Activated CD8-positive, alpha-beta memory T cell treated with anti-CD3 and anti-CD28 coated beads for 36 hours (primary cell): ENCODE measurements around the gene IGF1R. TPM values are rescaled to one million over a fixed set of nuclear protein-coding genes. Genes with fewer than 3 reads are reported as not detected.

ENCODE experiments used
- CTCF ChIA-PET: fragments of 350-600 bp; sonication (Branson Sonifier 250); formaldehyde crosslinking; loops from one replicate; lab custom pipeline; 2021; ENCODE audit warnings: antibody characterized with exemption; lab: Charles Lee
- POLR2A ChIA-PET: fragments of 350-600 bp; sonication (Branson Sonifier 250); formaldehyde crosslinking; loops from one replicate; lab custom pipeline; 2021; ENCODE audit warnings: antibody characterized with exemption; lab: Charles Lee
- total RNA-seq, 2 experiments: library from RNA; stranded (reverse); gene quantifications; one replicate each; pipeline ENCODE4 v1.2.3, GENCODE V29; 2021

Gene IGF1R
- total RNA-seq, 2 experiments from 2014 or later, result 10.5 to 11.3 TPM

DNA sequence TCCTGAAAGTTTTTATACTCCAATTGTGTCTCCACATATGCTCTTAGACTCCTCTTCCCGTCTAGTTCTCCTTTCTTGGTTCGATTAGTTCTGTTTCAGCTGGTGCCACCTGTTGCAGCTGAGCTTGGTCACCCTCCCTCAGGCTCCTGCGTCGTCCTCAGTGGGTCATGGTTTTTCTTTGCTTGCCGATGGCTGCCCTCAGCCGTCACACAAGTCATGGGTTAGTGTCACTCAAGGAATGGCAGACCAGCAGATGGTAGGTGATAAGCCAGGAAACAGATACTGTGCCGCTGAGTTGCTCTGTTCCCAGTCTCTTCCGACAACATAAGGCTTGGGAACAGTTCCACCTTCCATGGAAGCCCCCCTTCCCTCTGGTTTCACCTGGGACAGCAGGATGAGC, 109.9 kb downstream of the IGF1R start:
- POLR2A ChIA-PET, result no interaction called here
- CTCF ChIA-PET, result no interaction called here

DNA sequence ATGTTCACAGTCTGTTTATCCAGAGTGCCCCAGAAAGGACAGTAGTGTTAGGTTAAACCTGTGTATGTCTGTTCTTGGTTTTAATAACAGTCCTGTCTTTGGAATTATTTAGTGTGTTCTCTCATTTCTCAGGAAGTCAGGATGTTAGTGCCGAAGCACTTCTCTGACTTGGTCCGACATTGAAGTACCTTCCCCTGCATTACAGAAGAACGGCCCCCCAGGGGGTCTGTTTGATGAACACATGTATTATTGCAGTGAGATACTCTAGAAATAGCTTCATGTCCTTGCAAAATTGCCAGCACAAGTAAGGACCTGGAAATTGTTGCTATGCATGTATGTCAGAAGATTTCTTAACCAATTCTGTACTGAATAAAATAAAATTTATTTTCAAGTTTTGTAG, 110.9 kb downstream of the IGF1R start:
- CTCF ChIA-PET, result no interaction called here
- POLR2A ChIA-PET, result no interaction called here

DNA sequence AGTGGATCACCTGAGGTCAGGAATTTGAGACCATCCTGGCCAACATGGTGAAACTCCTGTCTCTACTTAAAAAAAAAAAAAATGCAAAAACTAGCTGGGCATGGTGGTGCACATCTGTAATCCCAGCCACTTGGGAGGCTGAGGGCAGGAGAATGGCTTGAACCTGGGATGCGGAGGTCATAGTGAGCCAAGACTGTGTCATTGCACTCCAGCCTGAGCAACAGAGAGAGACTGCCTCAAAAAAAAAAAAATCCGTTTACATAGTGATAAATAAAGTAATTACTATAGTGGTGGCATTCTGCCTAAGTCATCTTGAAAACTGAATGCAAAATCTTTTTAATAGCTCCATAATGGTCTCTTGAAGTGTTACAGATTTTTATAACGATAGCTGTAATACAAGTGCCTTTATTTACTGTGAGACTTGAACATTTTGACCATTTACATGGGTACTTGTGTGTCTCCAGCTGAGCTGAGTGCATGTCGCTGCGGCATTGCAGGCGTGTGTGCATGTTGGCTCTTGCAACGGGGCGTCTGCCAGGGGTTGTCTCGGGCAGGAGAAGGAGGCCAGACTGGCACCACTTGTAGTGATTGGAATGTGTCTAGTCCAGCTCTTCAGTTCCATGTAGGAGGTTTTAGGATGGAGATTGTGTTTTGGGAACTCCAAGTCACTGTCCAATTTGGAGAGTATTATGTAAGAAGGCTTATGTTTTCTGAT, 111.9 kb downstream of the IGF1R start:
- POLR2A ChIA-PET, result no interaction called here
- CTCF ChIA-PET, result no interaction called here

DNA sequence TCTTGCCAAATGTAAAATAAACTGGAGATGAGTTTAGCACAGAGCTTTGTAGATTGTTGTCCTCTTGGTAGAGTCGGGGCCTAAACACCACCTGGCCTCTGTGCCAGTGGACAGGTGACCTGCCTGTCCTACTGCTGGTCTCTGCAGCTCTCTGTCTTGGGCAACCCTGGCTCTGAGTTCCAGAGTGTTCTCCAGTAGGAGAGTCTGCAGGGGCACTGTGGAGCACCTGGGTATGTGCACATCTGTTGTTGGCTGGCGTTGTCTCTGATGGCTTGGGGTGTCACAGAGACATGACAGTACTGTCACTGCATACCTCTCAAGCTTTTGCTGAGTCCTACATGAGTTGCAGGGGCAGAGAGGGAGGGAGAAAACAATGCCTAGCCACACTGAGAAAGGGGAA, 112.6 kb downstream of the IGF1R start:
- ChIA-PET CTCF (no interaction called here), POLR2A (no interaction called here)

DNA sequence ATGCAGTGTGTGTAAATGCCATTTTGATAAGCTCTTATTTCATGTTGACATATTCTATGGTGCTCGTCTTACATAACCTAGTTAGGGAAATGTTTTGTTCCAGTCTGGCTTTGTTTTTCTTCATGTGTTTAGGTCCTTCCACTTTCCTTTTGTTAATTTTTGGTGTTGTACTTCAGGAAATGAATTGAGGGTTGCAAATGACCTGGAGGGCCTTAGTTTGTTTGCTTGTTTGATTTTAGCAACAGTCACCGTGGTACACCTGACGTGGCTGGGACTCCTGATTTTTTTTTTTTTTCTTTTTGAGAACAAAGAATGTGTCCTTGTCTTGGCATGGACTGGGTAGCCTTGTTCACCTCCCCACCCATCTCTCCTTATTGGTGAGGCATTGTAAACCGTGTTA, 114.8 kb downstream of the IGF1R start:
- POLR2A ChIA-PET, result no interaction called here
- CTCF ChIA-PET, result no interaction called here

DNA sequence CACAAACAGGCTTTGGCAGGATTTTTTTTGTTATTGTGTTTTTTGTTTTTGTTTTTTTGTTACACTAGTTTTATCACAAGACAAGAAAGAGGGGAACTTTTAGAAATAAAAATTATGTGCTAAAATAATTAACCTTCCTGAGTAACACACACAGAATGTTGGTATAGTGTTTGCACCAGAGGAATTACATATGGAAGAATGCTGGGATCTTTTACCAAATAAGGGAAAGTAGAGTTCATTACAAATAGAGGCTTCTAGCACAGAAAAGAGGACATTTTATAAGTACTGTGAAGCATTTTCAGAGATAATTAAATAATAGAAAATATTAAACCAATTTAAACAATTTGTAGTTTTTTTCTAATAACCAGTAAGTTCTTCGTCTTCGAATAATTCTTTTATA, 116.0 kb downstream of the IGF1R start:
- ChIA-PET CTCF (no interaction called here), POLR2A (no interaction called here)

DNA sequence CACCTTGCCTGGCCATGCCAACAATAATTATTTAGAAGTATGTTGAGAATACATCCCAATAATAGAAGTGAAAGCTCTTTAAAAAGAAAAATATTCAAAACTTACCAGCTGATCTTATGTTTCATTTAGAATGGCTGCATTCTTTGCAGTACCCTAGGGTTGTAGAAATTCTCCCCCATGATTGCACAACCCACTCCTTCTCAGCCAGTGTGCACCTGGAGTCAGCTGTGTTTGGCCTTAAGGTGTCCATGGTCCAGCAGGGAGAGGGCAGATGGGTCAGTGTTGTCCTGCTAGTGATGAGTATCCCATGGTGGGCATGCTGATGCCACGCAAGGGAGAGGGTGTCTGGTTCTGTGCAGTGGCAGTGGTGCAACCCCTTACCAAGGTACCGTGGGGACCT, 117.3 kb downstream of the IGF1R start:
- ChIA-PET CTCF (no interaction called here), POLR2A (no interaction called here)

DNA sequence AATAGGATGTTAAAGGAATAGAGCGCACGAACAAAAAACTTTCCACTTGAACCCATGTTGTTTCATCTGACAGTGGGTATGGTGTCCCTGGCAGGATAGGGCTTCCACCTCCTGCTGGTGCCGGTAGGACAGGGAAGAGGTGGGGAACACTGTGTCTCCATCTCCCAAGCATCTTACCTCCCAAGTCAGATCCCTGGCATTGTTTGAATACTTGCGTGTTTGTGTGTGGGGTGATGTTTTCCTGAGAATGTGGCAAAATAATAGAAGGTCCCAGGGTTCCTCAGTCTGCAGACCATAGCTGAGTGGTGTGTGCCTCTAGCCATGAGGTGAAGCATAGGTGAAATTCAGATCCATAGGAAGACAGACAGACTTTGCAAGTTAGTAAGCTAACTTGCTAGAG, 119.4 kb downstream of the IGF1R start:
- ChIA-PET POLR2A (interaction anchor here (0.7 kb wide), 1 partner anchor 500 kb away, joined by 3 read pairs; no protein-coding TSS in a partner anchor), CTCF (interaction anchor here (0.7 to 0.9 kb wide), 2 partner anchors 12 to 387 kb away, joined by 3 read pairs; no protein-coding TSS in a partner anchor)

DNA sequence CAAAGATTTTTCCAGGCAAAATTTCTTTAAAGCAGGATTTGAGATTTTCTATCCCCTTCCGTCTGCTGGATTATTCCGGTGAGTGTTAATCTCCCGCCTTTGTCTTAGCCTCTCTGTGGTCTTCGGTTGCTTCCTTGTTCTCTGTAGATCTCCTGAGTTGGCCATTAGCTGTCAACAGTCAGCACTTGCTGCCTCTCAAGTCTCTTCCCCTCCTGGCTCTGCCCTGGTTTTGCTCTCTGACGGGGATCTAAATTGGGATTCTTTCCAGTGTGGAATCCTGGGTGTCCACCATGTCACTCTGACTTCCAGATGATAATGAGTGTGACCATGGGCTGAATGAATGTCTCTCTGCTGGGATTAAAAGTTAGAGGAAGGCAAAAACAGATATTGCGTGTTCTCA, 121.5 kb downstream of the IGF1R start:
- POLR2A ChIA-PET, result no interaction called here
- CTCF ChIA-PET, result interaction anchor here (1.4 kb wide), 1 partner anchor 10 kb away, joined by 4 read pairs; no protein-coding TSS in a partner anchor

DNA sequence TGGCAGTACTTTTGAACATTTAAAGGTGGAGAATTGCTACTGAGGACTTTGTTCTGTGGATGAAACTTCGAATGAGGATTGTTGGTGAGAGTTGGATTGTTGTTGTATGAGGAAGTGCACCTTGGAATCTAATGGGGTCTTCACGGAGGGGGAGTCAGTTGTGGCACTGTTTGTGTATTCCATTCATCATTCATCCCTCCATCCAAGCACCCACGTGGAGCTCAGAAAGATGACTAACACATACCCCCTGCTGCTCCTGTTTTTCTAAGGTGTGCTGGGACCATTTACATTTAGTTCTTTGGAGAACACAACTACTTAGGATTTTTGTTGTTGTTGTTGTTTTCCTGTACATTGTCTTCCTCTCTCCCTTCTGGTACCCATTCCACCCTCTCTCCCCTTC, 122.6 kb downstream of the IGF1R start:
- POLR2A ChIA-PET, result no interaction called here
- CTCF ChIA-PET, result interaction anchor here (1.4 to 1.6 kb wide), 2 partner anchors 9 to 111 kb away, joined by 3 to 4 read pairs; no protein-coding TSS in a partner anchor

DNA sequence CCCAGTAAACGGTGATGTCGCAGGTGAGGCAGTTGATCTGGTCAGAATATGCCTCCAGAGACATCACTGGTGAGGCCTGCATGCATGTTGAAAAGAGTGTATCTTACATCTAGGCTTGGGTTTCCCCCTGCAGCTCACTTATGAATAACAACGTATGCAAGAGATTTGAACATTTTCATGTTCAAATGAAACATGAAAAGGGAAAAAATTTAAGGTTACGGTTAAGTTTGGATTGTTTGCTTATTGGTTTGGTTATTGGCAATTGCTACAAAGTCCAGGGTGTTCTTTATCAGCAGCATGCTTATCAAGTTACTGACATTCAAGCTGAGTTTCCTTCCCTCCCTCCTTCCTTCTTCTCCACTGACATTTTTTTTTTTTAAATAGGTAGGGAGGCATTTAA, 123.2 kb downstream of the IGF1R start:
- CTCF ChIA-PET, result interaction anchor here (1.6 kb wide), 1 partner anchor 110 kb away, joined by 3 read pairs; no protein-coding TSS in a partner anchor
- POLR2A ChIA-PET, result no interaction called here

DNA sequence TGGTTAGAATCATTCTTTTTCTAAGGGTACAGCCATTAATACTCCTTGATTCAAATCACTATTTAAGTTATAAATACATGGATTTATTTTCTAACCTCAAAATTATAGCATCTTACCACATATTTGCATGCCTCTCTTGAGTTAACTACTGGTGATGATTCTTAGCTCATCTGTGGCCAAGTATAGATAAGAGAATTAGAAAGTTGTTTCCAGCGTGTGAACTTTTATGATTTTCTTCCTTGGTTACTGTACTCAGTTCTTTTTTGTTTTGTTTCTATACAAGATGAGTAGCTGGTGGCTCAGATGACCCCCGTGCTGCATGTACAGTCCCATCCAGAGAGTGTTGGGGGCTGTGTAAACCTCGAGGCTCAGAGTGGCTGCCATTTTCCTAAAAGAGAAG, 124.6 kb downstream of the IGF1R start:
- POLR2A ChIA-PET, result no interaction called here
- CTCF ChIA-PET, result no interaction called here

DNA sequence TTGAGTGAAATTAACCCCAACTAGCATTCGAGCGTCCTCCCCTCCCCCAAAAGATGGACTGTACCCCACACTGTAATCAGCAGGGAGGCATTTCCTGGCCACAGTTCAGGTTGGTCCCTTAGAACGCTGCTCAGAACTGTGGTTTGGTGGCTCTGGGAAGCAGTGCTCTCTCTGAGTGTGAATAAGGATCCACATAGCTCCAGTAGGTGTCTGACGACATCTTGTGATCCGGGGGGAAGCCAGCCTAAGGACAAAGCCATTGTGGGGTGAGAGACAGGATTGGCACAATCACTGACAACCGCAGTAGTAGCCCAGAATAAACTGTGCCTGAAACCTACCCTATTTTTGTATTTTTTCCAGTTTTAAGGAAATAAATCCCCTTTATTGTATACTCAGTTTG, 125.3 kb downstream of the IGF1R start:
- CTCF ChIA-PET, result no interaction called here
- POLR2A ChIA-PET, result no interaction called here

DNA sequence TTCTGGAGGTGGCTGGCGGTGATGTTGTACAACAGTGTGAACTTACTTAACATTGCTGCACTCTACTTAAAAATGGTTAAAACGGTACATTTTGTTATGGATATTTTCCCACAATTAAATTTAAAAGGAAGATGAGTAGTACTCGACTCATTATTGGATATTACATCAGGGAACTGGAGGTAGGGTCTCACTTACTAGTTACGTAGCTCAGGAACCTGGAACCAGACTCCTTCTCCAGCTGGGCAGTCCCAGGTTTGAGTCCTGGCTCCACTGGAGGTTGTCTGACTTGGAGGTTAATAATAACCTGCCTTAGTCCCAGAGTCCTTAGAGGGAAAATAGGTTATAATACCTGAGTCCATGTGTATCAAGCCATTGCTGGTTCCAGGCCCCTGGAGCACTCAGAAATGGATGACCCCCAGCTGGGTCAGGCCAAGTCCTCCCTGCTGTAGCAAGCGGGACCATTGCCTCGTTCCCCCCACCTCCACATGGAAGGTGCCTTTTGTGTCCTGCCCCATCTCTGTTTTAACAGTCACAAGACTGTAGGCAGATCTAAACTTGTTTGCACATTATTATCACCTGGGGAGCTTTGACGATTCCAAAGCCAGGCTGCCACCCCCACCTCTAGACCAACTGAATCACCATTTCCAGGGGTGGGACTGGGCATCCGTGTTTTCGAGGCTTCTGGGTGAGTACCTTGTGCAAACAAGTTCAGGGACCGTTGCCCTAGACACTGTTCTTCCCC, 126.6 kb downstream of the IGF1R start:
- POLR2A ChIA-PET, result no interaction called here
- CTCF ChIA-PET, result no interaction called here

DNA sequence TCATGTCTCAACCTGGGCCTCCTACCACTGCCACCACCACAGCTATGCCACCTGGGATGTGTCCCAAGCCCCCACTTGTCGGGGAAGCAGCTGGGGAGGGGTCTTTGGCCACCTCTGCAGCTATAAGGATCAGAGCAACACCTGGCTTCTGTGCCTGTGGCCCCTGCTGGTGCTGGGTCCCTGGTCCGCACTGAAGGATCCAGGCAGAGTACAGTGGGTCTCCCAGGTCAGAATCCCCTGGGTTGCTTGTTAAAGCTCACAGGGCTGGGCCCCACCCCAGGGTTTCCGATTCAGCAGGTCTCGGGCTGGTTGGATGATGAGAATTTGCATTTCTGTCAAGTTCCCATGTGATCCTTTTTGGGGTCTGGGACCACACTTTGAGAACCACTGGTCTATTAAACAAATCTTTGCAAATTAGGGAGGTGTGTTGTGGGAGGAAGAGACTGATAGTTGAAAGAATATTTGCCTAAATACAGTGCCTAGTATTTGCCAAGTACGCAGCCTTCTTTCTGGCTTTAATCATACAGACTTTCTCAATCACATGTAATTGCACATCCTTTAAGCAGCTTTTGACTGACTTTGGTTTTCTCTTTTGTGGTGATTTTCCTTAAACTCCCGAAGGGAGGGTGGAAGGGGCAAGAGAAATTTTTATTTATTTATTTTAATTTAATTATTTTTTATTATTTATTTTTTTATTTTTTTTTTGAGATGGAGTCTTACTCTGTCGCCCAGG, 127.3 kb downstream of the IGF1R start:
- ChIA-PET CTCF (no interaction called here), POLR2A (no interaction called here)

DNA sequence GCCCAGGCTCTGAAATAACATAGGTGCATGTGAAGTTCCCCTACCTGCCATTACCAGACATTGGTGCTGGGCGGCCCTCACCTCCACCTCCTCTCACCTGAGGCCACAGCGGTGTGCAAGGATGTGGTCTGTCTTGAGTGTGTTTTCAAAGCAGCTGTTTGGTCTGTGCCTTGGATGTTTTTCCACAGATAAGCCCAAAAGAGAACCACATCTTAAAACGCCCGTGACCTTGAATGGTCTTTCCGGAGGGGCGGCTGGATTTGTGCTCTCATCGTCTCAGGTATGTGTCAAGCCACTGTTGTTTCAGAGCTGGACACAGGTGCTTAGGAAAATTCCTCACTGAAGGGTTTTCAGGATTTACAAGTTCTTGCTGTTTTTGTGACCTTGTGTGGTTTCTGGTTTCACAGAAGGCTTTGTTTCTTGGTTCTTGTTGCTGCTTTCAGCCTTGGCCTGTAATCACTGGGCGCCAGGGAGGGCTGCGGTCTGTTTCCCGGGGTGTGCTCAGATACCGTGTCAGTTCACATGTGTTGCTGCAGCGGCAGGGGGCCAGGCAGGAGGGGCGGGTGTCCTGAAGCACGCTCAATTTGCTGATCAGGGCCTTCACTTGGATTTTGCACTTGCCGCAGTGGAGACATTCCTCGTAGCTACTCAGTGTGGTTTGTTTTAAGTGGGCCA, 128.4 kb downstream of the IGF1R start:
- CTCF ChIA-PET, result interaction anchor here (1.0 to 1.4 kb wide), 2 partner anchors 11 to 15 kb away, joined by 3 read pairs; no protein-coding TSS in a partner anchor
- POLR2A ChIA-PET, result no interaction called here

DNA sequence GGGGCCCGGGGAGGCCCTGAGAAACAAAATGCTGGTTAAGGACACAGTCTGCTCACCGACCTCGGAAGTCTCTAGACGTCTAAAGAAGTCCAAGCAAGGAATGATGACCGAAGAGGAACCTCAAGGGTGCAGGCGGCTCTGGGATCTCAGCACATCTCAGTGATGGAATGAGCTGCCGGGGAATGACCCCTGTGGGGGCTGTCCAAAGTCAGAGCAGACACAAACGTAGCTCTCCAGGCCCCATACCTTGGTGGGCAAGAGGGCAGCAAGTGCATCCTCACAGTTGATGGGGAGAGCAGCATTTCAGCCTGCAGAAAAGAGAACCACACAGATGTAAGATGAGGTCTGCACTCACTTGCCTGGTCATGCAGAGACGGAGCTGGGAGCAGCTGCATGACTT, 129.1 kb downstream of the IGF1R start:
- POLR2A ChIA-PET, result no interaction called here
- CTCF ChIA-PET, result interaction anchor here (0.6 to 1.6 kb wide), 5 partner anchors 10 to 299 kb away, joined by 3 to 4 read pairs (median 3); no protein-coding TSS in a partner anchor

DNA sequence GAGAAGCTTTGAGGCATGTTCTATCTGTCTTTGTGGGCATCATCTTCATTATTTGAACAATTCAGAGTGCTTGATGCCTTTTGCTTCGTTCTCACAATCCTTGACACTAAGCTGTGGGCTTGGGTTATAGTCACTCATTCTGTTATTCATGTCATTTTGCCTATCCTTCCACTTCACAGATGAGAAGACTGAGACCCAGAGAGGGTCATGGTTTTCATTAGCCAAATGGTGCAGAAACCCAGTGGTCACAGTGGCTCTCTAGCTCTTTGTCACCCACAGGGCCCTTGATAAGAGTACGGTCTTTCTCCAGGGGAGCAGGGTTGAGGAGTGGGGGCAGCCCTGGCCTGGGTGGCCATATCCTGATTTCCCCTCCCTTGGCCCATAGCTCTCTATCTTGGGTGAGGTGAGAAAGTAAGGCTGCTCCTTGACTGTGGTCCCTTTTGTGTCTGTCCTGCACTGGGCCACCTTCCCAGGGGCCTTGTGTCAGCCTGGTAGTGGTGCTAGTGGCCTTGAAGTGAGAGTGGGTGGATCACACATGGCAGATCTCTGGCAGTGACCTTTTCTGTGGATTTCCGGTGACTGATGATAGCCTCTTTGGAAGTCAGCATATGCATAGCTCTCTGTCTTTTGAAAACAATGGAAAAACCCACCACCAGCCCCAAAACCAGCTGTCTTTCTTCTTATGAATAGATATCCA, 130.1 kb downstream of the IGF1R start:
- ChIA-PET CTCF (interaction anchor here (1.0 to 1.6 kb wide), 8 partner anchors 9 to 298 kb away, joined by 3 to 4 read pairs (median 3); no protein-coding TSS in a partner anchor), POLR2A (no interaction called here)

DNA sequence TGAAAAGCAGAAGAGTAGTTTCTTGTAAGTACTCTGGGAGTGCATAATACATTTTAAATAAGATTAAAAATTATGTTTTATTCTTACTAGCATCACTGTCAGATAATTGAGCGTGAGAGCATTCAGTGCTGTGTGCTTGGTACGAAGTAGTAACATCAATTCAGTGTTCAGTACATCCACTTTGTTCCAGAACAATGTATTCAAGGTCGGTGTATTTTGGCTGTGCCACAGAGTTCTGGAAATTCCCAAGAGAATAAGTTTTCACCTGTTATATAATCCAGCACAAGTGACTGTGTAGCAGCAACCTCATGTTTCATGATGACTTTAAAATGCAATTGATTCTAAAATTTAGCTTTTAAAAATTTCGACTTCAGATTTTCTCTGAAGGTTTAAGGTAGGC, 130.6 kb downstream of the IGF1R start:
- ChIA-PET POLR2A (no interaction called here), CTCF (interaction anchor here (1.0 to 1.6 kb wide), 8 partner anchors 11 to 280 kb away, joined by 3 to 7 read pairs (median 3); no protein-coding TSS in a partner anchor)
